ENCODE data around the gene GRM3.
A peak's percentile ranks its signal among the peaks of the same experiment; 100 is the strongest.

GRM3 gene

DNA sequence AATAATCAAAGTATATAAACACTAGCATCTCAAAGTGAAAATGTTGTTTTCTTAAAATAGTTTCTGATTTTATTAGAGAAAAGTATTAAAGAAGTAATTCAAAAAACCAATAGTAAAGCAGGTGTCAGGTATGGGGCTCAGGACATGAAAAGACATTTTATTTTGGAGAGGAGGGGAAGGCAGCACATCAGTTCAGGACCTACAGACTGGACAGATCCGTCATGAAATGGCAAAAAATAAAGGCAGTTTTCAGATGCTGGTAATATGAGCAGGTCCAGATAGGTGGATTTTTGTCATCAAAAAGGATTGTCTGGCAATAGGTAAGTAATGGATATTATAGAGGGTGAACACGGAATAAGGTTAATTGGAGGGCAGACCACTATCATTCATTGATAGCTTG lies 49.0 kb downstream of the GRM3 start:
- DNase-seq (ENCODE audit: low spot score) = no peak

DNA sequence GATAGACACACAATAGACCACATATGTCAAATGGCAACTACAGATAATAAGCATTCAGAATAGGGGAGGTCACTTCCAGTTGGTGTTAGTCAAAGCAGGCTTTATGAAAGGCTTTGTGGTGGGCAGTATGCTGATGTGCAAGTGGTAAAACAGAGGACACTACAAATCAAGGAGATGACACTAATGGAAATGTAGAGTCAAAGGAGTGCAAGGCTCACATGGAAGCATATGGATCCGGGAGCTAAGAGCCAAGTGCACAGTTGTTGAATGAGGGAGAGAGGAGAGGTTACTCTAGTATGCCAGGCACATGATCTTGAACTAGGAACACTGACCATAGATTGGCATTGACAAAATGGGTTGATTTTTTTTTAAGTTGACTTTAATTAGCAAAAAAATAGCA lies 62.7 kb downstream of the GRM3 start:
- no peak for DNase-seq (ENCODE audit: low spot score)

DNA sequence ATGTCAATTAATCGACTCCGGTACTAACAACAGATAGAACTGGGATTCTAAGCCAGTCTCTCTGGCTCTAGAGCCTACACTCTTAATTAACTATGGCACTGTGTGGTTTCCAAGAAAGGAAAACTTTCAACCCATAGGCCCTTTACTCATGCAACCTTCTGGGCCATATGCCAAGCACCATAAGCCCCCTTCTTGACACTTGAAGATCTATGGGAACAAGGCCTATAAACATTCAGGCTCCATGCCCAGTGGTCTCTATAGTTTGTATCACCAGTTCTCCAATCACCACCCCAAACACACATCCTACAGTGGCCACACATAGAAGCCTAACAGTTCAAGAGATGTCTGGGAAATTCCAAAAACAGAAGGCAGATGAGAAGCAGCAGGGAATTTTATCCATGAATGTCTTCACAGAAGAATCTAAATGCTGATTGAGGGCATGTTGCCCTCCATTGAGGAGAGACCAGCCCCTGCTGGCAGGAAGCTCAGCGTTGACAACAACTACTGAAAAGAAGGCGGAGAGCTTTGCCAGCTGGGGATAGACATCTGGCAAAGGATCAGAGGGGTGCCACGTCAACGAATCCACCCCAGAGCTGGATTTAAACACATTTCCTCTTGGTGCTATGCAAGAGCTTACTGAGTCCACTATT lies 64.4 kb downstream of the GRM3 start:
- DNase-seq (ENCODE audit: low spot score) = no peak

DNA sequence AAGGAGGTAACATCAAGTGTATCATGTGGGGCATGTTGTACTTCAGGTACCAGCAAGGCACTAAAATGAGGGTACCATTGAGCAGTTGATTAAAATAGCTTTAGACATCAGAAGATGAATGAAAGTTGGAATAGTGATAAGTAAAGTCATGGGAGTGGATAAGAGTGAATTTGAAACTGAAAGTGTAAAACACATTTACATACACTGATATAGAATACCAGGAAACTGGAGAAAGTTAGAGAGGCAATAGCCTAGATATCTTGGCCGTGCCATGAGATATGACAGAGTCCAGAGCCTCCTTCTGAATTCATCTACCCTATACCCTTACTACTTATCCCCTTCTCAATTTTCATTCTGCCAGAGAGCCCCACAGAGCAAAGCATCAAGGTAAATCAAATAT lies 76.6 kb downstream of the GRM3 start:
- no peak for DNase-seq (ENCODE audit: low spot score)

DNA sequence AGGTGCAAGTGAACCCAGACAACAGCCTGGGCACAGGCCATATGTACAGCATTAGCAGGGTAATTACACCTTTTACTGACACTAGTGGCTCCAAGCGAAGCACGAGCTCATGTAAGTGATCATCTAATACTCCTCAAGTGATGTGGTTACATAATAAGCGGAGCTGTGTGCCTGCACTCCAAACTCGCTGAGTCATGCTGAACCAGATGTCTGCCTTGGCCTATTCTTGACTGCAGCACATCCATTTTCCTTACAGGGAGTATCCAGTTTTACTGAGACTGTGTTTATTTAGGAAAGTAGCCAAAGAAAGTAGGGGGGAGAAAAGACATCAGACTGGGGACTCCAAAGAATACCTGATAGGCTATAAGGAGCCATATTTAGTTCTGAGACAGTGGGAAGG lies 90.1 kb downstream of the GRM3 start:
- peak; percentile 1 for DNase-seq (ENCODE audit: low spot score)

DNA sequence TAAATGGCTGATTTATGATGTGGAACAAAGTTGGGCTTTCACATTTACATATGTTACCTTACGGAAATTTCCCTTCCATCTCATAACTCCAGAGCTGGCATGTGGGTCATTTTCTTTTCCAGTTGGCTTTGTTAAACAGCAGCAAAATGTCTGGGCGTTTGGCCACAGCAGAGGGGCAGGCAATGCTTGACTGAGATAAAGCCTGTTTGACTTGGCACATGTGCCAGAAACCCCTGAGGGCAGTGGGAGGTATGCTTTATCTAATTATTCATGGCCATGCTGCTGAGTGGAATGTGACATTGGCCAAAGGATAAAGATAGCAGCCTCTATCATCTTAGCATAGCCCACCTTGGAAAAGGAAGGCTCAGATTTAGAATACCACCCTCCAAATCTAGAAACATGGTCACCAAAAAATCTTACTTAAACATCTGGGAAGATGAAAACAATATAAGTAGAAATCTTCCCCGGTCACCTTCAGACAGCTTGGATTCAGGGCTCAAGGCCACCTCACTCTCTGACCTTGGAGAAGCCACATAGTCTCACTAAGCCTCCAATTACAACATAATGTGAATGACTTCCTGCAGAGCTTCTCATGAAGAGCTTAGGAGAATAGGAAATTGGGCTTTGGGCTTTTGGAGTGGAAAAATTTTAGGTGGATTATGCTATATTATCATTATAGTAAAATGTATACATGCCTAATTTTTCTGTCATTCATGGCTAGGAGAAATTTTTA lies 101.5 kb downstream of the GRM3 start:
- DNase-seq (ENCODE audit: low spot score) = no peak

DNA sequence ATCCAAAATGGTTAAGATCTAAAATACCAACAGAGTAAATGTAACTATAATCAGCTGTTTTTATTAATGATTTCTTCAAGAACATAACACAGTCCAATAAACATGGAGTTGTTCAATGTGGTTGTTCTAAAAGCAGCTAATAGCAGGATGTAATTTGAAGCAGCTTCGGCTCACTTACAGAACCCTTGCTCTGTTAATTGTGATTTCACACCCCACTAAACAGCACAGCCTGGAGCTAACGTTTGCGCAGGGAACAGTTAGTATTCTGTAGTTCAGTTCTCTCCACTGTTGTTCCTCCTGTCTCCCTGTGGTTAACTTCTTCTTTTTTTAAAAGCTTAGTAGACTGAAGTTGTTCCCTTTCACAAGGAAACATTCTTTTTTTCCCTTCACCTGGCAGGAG lies 104.0 kb downstream of the GRM3 start:
- no peak for DNase-seq (ENCODE audit: low spot score)

DNA sequence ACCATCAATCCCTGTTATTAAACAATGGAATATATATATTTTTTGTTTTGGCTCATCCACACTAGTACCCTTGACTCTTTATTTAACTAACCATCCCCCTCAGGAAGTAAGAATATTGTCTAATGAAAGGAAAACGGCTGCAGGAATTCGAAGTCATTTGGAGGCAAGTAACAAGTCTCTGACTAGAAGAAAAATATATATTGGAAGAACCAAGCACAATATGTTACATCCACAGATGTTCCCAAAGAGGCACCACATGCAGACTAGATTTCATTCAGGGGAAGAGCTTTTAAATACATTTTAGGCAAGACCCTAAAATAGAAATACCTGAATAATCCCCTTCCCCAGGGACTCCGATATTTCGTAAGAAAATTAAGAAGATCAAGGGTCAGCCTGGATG lies 104.5 kb downstream of the GRM3 start:
- no peak for DNase-seq (ENCODE audit: low spot score)

DNA sequence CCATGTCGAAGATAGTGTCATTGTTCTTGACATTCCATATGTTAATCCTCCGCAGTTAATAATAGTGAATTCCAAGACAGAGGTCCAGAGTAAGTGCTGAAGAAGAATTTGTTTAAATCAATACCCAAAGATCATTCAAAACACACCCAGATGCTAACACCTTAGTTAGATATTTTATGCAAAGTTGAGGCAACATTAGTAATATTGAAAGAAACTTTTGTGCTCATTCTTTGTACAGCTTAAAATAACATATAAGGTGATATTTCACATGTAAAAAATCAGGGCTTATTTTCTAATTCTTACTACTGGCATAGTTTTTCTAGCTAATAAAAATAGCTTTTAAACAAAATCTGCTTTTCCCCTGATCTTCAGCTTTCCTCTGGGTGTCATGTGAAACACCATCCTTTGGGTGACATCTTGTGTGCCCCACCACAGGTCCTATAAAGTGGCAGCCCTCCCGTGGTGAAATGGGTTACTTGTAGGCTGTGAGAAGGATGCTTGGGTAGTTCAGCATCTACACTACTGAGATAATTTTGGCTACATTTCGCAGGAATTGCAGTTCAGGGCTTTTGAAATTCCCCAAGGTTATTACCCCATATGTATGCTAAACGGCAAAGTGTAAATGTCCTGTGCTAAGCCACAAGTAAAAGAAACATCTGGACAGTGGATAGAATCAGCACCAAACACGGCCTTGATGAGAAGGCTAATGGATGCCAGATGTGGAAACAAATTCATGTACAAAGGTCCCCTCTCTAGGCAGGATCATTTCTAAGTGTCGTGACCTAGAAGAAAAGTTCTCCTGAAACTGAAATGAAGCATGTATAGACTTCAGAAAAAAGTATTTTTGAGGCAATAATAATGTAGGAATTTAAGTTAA lies 105.4 kb downstream of the GRM3 start:
- DNase-seq (ENCODE audit: low spot score) = no peak

DNA sequence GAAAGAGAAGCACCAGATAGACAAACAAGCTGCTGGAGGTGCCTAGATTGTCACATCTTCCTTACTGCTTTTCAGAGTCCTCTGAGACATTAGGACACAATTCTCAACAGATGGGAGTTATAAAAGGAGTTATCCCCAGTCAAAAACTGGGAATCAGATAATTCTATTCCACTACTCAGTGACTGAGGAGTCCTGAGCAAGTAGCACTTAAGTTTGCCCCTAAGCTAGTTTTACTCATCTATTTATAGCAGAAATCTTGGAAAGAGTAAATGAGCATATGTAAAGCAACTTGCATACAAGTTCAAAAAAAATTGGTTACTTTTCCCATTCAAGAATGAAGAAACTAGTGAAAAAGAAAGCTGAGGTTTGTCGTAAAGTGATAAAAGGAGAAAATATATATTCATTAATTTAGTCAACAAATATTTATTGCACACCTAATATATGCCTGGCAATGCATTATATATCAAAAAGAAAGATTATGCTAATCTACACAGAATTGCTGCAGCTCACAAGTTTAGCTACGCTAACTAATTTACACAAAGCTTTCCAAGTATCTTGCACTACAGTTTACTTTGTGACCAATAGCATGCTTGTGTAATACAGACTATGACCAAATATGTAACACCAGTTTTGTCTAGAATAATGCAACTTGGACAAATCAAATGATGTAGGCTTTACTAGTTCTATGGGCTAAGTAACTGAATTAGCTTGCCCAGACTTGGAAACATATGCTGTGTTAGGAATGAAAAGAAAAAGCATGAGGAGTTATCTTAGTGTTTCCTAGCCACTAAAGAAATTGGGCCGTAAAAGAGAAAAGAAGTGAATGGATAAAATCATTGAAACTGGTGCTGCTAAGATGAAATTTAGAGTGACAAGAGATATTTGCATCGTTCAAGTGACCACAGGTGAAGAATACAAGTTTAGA lies 106.3 kb downstream of the GRM3 start:
- no peak for DNase-seq (ENCODE audit: low spot score)

DNA sequence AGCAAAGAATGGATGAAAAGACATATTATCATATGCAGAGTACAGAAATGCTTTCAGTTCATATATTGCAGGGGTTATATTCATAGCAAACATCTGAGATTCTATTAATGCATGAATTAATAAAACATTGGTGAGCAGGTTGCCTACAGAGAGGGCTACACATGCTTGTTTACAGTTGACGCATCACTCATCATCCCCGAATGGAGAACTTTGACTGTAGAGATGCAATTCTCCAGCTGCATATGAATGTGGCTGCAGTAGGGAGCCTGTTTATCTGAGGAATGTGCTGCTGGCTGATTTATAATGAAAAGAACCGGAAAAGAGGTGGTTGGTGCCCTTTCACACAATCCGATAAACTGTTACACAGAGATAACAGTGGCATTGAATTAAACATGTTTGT lies 116.5 kb downstream of the GRM3 start:
- no peak for DNase-seq (ENCODE audit: low spot score)

DNA sequence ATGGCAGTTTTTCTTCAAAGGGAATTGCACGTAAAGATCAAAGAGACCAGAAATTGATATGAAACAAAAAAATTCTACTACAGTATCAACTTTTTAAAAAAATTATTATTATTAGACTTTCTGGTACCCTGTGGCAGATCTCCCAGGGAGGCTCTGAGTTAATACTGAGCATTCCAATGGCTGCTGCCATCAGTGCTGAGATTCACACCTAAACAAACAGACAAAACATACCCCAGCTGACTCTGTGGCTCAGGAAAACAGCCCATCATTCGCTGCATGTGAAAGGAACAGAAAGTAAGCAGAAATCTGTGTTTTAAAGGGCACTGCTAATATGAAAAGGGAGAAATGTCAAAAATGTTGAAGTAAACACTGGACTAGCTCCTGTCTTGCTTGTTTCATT lies 118.4 kb downstream of the GRM3 start:
- no peak for DNase-seq (ENCODE audit: low spot score)

DNA sequence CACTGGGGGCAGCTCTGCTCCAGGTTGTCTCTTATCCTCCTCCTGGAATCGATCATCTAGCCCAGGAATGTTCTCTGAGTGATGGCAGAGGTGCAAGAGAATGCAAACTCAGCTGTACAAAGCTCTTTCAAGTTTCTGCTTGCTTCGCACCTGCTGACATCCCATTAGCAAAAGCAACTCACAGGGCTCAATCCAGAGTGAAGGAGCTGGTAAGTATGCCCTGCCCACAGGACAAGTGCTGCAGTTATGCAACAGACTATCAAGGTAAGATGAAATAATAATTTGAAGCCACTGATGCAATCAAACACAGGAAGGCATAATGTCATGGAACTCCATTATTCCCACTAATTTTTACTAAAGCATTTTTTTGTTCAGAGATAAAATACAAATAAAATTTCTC lies 122.2 kb downstream of the GRM3 start:
- no peak for DNase-seq (ENCODE audit: low spot score)

DNA sequence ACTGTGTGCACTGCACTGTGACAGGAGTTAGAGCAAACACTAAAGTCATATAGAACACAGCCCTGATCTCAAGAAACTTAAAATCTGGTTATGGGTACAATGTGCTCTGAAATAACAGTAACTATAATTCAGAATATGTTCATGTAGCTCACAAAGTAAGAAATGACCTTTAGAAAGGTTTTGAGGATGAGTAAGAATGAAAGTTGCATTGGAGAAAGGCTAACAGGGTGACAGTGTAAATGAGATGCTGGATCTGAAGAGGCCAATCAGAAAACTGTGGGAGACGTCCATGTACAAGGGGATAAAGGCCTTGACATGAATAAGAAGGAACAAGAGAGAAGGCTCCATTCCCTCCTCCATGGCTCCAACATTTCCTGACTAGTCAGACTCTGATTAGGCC lies 124.7 kb downstream of the GRM3 start:
- no peak for DNase-seq (ENCODE audit: low spot score)

DNA sequence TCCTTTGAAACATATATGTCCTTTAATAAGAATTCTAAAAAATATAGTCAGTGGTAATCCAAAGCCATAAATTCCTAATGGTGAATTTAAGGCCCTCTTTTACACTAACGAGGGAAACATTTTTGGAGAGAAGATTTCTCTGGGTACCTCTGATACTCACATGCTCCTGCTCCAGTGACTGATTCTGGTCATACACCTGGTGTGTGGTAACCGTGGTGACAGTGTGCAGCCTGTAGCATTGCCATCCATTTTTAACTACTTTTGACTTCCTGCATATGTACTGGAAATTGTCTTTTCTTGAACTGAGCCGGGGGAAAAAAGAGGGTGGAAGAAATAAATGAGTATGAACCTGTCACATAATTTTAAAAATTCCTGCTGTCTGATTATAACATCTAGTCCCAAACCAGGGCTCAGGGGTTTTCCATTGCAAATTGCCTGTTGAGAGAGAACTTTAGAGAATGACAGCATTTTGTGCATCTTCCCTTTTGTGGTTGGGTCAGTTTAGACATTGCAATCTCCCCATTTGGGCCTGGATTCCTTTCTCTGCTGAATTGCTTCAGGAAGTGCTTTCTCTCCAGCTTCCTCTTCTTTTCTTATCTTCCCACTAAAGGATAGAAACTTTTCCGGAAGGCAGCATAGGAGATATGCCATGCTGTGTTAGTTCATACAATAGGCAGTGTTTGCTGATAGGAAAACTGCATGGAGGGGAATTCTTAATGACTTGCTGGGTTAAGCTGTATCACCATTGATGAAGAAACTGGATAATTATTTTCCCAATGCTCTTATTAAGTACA lies 125.5 kb downstream of the GRM3 start:
- no peak for DNase-seq (ENCODE audit: low spot score)

DNA sequence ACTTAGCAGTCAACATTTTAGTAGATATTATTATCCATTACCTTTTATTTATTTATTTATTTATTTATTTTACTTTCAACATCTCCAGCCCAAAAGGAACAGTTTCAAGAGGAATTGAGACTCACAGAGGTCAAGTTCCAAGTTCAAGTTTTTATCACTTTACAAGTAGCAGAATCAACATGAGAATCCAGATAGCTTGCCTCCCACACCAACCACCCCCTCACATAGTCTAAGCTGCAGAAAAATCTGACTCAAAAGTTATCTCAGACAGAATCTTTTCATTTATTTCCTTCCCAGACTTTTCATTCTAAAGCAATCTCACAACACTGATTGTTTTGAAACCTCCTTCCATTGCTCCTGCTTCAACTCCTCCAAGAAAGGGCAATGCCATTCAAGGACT lies 129.6 kb downstream of the GRM3 start:
- DNase-seq (ENCODE audit: low spot score) = no peak

DNA sequence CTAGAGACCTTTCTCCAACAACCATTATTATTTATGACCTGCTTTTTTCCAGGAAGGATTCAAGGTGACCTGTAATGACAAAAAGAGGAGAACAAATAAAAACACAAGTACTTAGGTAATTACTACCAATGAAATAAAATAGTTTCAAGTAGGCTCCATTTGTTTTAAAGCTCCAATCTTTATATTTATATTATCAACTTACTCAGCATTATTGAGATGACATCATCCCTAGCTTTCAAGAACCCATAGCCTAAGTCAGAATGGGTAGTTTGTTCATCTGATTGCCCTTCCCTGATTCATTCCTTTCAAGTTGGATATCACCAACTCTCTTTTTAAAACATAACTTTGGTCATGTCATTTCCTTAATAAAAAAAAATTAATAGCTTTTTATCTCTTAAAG lies 131.5 kb downstream of the GRM3 start:
- no peak for DNase-seq (ENCODE audit: low spot score)

DNA sequence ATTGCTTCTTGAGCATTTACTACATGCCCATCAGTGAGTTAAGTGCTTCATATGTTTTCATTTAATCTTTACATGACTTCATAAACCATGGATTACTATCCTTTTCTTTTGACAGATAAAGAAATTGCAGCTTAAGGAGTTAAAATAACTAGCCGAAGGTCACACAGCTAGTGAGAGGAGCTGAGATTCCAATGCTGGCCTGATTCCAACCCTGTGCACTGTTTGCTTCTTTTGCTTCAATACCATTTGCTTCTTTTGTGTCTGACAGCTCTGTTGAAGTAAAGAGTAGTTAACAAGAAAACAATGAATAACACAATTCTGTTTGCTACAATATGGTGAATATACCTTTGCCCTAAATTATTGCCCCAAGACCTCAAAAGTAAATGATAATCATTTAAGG lies 132.4 kb downstream of the GRM3 start:
- no peak for DNase-seq (ENCODE audit: low spot score)

DNA sequence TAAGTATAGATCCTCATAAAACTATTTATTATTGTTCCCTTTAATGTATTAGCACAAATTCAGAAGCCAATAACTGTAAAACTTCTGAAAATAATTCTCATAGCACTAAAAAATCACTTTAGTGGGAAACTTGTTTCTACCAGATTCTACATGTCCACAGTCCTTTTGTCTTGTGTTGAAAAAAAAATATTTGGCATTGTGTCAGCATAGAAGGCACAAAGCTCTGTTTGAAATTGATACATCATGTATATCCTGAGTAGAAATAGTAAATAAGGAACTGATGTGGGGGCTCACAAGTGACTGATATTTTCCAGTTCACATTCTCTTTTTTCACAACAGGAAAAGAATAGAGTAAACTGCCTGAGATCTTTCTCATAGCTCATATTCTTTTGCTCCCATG lies 134.6 kb downstream of the GRM3 start:
- no peak for DNase-seq (ENCODE audit: low spot score)

DNA sequence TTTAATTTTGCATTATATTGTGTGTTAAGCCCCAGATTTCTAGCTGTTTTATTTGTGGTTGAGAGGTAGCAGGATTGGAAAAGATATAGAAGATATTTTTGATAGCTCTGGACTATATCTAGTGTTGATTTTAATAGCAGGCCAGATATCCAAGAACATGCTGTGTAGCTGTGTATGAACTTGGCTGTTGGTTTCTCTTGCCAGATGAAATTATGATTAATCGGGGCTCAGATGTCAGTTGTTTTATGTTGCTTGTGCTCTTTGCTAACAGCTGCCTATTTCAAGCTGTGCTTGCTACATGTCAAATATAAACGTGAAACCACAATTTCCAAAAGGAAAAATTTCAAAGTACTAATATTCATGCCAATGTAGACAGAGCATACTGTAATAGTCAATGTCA lies 141.1 kb downstream of the GRM3 start:
- DNase-seq (ENCODE audit: low spot score) = no peak

DNA sequence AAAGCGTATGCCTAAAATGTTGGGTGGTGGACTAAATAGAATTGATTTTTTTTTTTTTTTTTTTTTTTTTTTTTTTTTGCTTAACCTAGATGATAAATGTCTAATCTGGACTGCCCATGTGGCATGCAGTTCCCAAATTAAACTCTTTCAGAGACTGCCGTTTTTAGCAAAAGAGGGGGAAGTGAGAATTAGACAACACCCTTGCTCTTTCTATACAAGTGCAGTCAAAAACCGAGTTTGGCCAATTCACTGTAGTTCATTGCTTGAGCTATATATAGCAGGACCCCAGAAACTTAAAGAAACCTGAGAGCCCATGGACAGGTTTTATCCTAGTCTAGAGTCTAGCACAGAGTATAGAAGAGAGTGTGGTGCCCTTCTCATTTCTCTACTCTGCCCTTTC lies 141.9 kb downstream of the GRM3 start:
- DNase-seq (ENCODE audit: low spot score) = no peak
